Activated CD8-positive, alpha-beta memory T cell treated with anti-CD3 and anti-CD28 coated beads for 48 hours (primary cell): ENCODE measurements around the gene INO80D.
"Not testable (repeated sequence)": the region's sequence is repeated elsewhere in the genome, so short reads cannot be mapped to it uniquely, and the experiment has no call there.

ENCODE experiments used
- DNase-seq, 3 experiments: peaks; one replicate each; pipeline ENCODE4 v3.0.0-alpha.2; 2020; ENCODE audit warnings: low read depth in 2 of 3, low spot score in 2 of 3

The INO80D gene

DNA sequence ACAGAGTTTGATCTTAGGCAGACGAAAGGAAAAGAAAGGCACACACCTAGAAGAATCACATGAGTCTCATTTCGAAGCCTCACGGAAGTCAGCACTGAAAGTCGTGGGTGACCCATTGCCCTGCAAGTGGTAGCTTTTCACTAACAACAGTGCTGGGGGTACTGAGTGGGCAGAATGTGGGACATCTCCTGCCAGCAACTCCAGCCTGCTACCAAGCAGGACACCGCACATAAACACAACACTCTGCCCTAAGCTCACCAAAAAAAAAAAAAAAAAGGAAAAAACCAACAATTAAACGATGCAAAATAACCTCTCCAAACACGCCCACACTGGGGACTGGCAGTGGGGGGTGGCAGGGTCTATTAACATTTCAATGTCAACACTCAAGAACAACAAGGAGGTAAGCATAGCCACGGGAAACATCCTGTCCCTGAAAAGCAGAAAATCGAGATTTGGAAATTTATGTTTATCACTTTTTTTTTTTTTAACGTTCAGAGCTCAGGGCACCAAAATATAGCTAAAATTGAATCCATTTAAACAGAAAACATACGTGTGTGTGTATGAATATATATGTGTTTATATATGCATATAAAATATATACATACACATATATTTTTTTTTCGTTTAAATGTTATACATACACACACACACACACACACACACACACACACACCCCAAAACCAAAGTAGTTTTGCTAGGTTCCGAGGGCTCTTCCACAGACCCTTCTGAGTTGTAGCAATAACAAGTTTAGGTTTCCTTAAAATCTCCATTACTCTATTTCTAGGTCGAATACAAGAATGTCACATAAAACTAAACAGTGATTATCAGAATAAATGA lies 2.2 kb downstream of the INO80D start:
- DNase-seq: no peak

- no peak for DNase-seq
Observed at GRCh38 chr2:206082298-206082843, 3.6 kb downstream of the INO80D start.

GRCh38 chr2:206080927-206081326 lies 5.0 kb downstream of the INO80D start:
- no peak for DNase-seq

DNA sequence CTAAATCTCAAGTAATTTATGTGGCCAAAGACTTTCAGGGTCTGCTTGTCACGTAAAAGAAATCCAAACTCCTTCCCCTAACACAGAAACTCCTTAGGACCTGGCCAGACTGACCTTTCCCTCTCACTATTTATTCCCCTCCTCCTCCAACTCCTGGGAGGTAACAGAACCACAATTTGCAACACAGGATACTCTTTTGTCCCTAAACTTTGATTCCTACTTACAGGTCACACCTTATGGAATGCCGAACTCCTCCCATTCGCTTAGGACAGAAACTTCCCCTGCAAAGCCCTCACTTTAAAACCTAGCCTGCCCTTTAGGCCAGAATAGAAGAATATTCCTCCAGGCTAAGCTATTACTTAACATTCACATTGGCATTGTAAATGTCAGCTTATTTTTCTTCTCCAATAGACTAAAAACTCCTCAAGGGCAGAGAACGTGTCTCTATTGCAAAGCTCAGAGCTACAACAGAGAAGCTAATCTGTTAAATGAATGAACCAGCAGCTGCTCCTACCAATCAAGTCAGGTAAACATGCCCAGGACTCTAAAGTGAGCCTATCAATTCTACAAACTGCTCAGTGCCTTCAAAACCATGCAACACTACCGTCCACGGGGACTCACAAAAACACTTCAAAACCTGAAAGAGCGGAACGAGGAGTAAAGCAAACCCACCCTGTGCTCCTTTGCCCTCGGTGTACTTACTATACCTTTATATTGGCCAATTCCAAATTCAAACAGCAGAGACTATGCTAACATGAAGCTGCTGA lies 6.1 kb downstream of the INO80D start:
- DNase-seq: no peak

DNA sequence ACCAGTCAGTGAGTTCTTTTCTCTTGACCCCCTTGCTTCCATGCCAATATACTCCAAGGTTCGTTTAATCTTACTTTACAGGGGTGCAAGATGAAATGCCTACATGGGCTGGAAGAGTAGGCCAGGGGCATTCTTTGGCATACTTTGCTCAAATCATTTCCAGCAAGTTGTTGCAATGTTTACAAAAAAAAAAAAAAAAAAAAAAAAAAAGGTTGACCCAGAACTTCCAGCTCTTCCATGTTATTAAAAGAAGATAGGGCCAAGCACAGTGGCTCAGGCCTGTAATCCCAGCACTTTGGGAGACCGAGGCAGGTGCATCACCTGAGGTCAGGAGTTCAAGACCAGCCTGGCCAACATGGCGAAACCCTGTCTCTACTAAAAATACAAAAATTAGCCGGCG lies 8.1 kb downstream of the INO80D start:
- DNase-seq: not testable (repeated sequence)

GRCh38 chr2:206075113-206075512 lies 10.9 kb downstream of the INO80D start:
- DNase-seq: no peak

GRCh38 chr2:206071807-206072206 lies 14.2 kb downstream of the INO80D start:
- DNase-seq: no peak

GRCh38 chr2:206069417-206069816 lies 16.6 kb downstream of the INO80D start:
- DNase-seq: no peak

- DNase-seq: no peak
Observed at GRCh38 chr2:206068207-206068606, 17.8 kb downstream of the INO80D start.

- DNase-seq: no peak
Observed at GRCh38 chr2:206064077-206064476, 21.9 kb downstream of the INO80D start.

GRCh38 chr2:206063635-206064034 lies 22.3 kb downstream of the INO80D start:
- DNase-seq: no peak

GRCh38 chr2:206062724-206063123 lies 23.2 kb downstream of the INO80D start:
- no peak for DNase-seq

DNA sequence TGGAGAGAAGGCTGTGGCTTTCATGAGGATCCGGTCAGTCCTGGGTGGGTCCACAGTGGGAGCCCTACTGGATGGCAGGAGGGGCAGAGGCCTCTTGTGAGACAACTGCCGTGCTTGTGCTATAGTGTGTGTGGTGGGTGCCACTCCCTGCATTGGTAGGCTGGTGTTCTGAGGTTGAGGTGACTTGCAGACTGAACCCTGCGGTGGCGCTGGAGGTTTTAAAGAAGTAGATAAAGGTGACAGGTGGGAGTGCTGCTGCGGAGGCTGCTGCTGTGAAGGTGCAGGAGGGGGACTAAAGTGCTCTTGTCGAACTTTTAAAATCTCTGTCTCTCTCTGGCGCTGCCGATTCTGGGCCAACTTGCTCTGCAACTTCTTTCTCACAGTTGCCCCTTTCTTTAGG lies 29.7 kb downstream of the INO80D start:
- no peak for DNase-seq

DNA sequence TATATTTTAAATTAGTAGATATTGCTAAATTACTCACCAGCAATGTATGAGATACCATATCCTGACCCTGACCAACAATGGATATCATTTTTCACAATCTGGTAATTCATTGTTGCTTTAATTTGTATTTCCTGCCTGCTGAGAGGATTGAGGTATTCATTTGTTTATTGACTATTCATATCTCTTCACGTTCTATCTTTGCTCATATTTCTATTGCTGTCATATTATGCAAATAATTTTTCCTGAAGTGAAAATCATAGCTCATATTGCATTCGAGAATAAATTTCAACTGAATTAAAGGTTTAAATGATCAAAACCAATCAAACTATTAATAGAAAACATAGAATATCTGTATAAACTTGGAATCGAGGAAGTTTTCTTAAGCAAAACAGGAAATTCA lies 31.0 kb downstream of the INO80D start:
- no peak for DNase-seq

DNA sequence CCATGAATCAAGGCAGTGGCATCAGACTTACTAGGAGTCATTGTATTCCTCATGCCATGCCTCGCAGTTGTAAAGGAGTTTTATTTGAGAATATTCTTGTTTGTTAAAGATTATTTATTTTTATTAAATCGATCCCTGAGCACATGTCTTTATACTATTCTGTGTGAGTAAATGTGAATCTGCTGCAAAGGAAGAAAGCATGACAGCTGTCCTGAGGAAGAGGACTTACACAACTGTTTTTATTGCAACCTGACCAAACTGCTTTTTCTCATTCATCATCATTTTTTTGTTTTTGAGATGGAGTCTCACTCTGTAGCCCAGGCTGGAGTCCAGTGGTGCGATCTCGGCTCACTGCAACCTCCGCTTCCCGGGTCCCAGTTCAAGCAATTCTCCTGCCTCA lies 34.1 kb downstream of the INO80D start:
- DNase-seq: no peak

- no peak for DNase-seq
Observed at GRCh38 chr2:206049392-206049791, 36.6 kb downstream of the INO80D start.

- no peak for DNase-seq
Observed at GRCh38 chr2:206045251-206045650, 40.7 kb downstream of the INO80D start.

- no peak for DNase-seq
Observed at GRCh38 chr2:206040525-206040924, 45.4 kb downstream of the INO80D start.

- not testable (repeated sequence) for DNase-seq
Observed at GRCh38 chr2:206035393-206035792, 50.6 kb downstream of the INO80D start.

- not testable (repeated sequence) for DNase-seq
Observed at GRCh38 chr2:206033452-206033851, 52.5 kb downstream of the INO80D start.

DNA sequence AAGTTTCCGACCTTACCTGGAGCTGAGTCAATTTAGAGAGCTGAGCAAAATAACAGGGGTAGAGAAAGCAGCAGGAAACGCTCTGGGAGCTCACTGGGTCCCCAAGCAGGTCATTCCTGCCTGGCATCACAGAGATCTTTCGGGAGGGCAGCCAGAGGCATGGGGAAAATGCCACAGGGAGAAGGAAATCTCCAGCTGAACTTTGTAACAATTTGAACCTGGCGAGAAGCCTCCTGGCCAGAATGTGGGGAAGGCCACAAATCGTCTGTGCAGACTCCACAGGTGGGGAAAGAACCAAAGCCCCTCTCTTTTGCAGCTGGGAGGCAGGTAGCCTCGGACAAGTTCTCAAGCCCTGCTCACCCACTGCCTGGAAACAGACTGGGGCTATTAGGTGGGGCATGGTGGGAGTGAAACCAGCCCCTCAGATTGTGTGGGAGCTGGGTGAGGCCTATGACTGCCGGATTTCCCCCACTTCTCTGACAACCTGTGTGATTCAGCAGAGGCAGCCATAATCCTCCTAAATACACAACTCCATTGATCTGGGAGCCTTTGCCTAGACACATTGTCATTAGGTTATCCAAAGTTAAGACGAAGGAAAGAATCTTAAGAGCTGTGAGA lies 53.9 kb downstream of the INO80D start:
- no peak for DNase-seq
